Neural crest cell (in vitro differentiated cells): Measurements from ENCODE around the gene TGM4. TPM values are rescaled to one million over a fixed set of nuclear protein-coding genes. Genes with fewer than 3 reads are reported as not detected.

Source experiments
- DNase-seq: peaks from one replicate; pipeline ENCODE4 v3.0.0; 2021; ENCODE audit warnings: low read depth, mixed read lengths, low spot score
- H3K27ac Mint-ChIP-seq: one replicate; pipeline ENCODE4 v1.8.0; 2021; ENCODE audit warnings: mild to moderate bottlenecking, mixed read lengths; ENCODE audit not compliant: unreplicated experiment
- H3K27me3 Mint-ChIP-seq: 2 replicates; pipeline ENCODE4 v1.8.0; 2021; ENCODE audit warnings: low read depth, mild to moderate bottlenecking, mixed read lengths
- H3K36me3 Mint-ChIP-seq: 2 replicates; pipeline ENCODE4 v1.8.0; 2021; ENCODE audit warnings: low read depth, mild to moderate bottlenecking, mixed read lengths
- H3K4me1 Mint-ChIP-seq: 2 replicates; pipeline ENCODE4 v1.8.0; 2021; ENCODE audit warnings: mixed read lengths
- H3K4me3 Mint-ChIP-seq: one replicate; pipeline ENCODE4 v1.8.0; 2021; ENCODE audit warnings: mild to moderate bottlenecking, mixed read lengths
- H3K9me3 Mint-ChIP-seq: 2 replicates; pipeline ENCODE4 v1.8.0; 2021; ENCODE audit warnings: mixed read lengths
- total RNA-seq: library from RNA; stranded (reverse); gene quantifications from 2 replicates; pipeline ENCODE4 v1.2.1, GENCODE V29; 2021
- TF ChIP-seq, protein P1 (sequence below): fragments of 200-600 bp; sonication (generic); conservative IDR thresholded peaks from 2 replicates; pipeline ENCODE4 v1.5.0; 2021; ENCODE audit warnings: antibody characterized with exemption, mild to moderate bottlenecking

TGM4 gene
- total RNA-seq, 1 donor from 2014 or later, result not detected

GRCh38 chr3:44920081-44920480, 45.7 kb downstream of the TGM4 start:
- Mint-ChIP-seq H3K27me3 (no peaks in the 10 kb centered on the region), H3K27ac (no peak overlapping the region), H3K4me3 (no peak overlapping the region), H3K4me1 (peaks cover 11% of the 10 kb centered on the region), H3K9me3 (no peaks in the 10 kb centered on the region), H3K36me3 (peaks cover 5% of the 10 kb centered on the region)
- no peak for DNase-seq
- TF ChIP-seq, protein P1, sequence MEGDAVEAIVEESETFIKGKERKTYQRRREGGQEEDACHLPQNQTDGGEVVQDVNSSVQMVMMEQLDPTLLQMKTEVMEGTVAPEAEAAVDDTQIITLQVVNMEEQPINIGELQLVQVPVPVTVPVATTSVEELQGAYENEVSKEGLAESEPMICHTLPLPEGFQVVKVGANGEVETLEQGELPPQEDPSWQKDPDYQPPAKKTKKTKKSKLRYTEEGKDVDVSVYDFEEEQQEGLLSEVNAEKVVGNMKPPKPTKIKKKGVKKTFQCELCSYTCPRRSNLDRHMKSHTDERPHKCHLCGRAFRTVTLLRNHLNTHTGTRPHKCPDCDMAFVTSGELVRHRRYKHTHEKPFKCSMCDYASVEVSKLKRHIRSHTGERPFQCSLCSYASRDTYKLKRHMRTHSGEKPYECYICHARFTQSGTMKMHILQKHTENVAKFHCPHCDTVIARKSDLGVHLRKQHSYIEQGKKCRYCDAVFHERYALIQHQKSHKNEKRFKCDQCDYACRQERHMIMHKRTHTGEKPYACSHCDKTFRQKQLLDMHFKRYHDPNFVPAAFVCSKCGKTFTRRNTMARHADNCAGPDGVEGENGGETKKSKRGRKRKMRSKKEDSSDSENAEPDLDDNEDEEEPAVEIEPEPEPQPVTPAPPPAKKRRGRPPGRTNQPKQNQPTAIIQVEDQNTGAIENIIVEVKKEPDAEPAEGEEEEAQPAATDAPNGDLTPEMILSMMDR, result no peak

- TF ChIP-seq, protein P1, result no peak
- Mint-ChIP-seq H3K9me3 (no peaks in the 10 kb centered on the region), H3K27me3 (no peaks in the 10 kb centered on the region), H3K4me3 (no peak overlapping the region), H3K27ac (no peak overlapping the region), H3K4me1 (no peaks in the 10 kb centered on the region), H3K36me3 (peaks cover 11% of the 10 kb centered on the region)
- no peak for DNase-seq
Measured at GRCh38 chr3:44923632-44924456, 49.4 kb downstream of the TGM4 start.

DNA sequence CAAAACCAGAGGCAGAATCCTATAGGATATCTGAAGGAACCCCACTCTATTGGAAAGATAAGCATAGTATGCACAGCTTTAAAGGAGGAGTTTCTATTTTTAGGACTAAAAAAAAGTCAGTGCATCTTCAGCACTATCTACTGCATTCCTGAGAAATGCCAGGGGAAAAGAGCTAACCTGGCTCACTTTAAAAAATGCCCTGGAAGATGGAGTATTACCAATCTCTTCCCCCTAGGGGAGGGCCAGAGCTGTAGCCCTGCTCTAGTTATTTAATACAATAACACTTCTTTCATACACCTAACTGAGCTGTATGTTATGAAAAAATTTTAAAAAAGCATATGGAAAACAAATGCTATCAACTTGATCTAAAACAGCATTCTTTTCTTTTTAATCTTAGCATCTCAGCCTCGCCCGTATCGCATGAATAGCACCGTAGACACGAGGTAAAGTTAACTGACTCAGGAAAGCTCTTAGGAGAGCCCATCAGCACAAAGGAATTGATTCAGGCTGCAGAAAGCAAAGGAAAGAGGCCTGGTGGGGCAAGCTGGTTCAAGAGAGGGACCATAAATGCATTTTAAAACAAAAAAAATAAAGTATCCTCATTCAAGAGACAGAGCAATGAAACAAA, 50.2 kb downstream of the TGM4 start:
- Mint-ChIP-seq H3K4me1 (no peaks in the 10 kb centered on the region), H3K27me3 (no peaks in the 10 kb centered on the region), H3K4me3 (no peak overlapping the region), H3K27ac (no peak overlapping the region), H3K9me3 (no peaks in the 10 kb centered on the region), H3K36me3 (peaks cover 11% of the 10 kb centered on the region)
- DNase-seq, result no peak
- TF ChIP-seq, protein P1, result no peak

DNA sequence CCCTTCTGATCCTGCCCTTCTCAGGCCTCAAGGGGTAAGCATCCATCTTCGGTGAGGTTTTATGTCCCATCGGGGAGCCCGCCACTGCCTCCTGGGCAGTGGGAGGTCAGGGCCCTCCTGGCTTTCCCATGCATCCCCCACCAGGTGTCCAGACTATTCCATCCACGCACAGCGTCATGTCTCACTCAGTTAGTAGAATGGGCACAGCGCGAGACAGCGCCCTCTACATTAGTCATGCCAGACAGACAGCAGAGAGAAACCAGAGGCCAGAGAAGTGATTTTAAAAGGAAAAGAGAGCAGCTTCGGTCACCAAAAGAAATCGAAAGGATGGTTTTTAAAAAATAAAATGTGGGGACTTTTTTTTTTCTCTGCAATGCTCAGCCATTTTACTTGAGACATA, 51.8 kb downstream of the TGM4 start:
- Mint-ChIP-seq H3K9me3 (no peaks in the 10 kb centered on the region), H3K36me3 (peaks cover 9% of the 10 kb centered on the region), H3K27me3 (no peaks in the 10 kb centered on the region), H3K4me3 (no peak overlapping the region), H3K4me1 (no peaks in the 10 kb centered on the region), H3K27ac (no peak overlapping the region)
- no peak for DNase-seq
- TF ChIP-seq, protein P1, result no peak

GRCh38 chr3:44926921-44927320, 52.5 kb downstream of the TGM4 start:
- no peak for DNase-seq
- no peaks in the 10 kb centered on the region for H3K27me3 Mint-ChIP-seq
- TF ChIP-seq, protein P1, result no peak
- peaks cover 9% of the 10 kb centered on the region for H3K36me3 Mint-ChIP-seq
- peaks cover 5% of the 10 kb centered on the region for H3K4me1 Mint-ChIP-seq
- H3K9me3 Mint-ChIP-seq, result no peaks in the 10 kb centered on the region
- no peak overlapping the region for H3K4me3 Mint-ChIP-seq
- H3K27ac Mint-ChIP-seq, result peak overlapping the region; percentile 78
